GM23338 (cell line): ENCODE results near the gene MYO3B. TPM values are rescaled to one million over a fixed set of nuclear protein-coding genes. Genes with fewer than 3 reads are reported as not detected.

Experiments
- ATAC-seq: fragments of 200-7000 bp; cut with Tn5 transposase; 3 replicates; pipeline ENCODE4 v1.9.1; 2020
- DNase-seq: peaks from one replicate; pipeline ENCODE4 v3.0.0-alpha.2; 2015; ENCODE audit warnings: low spot score
- H2AFZ ChIP-seq: fragments of 200-600 bp; sonication (generic); 2 replicates; pipeline ENCODE4 v1.8.0; 2016; ENCODE audit warnings: antibody characterized with exemption, mild to moderate bottlenecking, moderate library complexity
- H3F3A ChIP-seq: fragments of 200-600 bp; sonication (generic); replicated peaks from 2 replicates; pipeline ENCODE4 v1.8.0; 2017; ENCODE audit warnings: antibody characterized with exemption, mixed run types, low read depth
- H3K27ac ChIP-seq: fragments of 200-600 bp; sonication (generic); 2 replicates; pipeline ENCODE4 v1.6.1; 2016; ENCODE audit warnings: low read depth
- H3K27me3 ChIP-seq: fragments of 200-600 bp; sonication (generic); 2 replicates; pipeline ENCODE4 v1.8.0; 2016; ENCODE audit warnings: mild to moderate bottlenecking, mixed run types, moderate library complexity; ENCODE audit not compliant: insufficient read depth
- H3K36me3 ChIP-seq: fragments of 200-600 bp; sonication (generic); 2 replicates; pipeline ENCODE4 v1.8.0; 2016; ENCODE audit warnings: mild to moderate bottlenecking; ENCODE audit not compliant: insufficient read depth
- H3K4me1 ChIP-seq: fragments of 200-600 bp; sonication (generic); 2 replicates; pipeline ENCODE4 v1.8.0; 2016; ENCODE audit warnings: mild to moderate bottlenecking, moderate library complexity; ENCODE audit not compliant: insufficient read depth
- H3K4me2 ChIP-seq: fragments of 200-600 bp; sonication (generic); 2 replicates; pipeline ENCODE4 v1.7.1; 2017; ENCODE audit warnings: mixed run types
- H3K4me3 ChIP-seq: fragments of 200-600 bp; sonication (generic); 2 replicates; pipeline ENCODE4 v1.6.1; 2016; ENCODE audit warnings: mixed run types
- H3K79me2 ChIP-seq: fragments of 200-600 bp; sonication (generic); replicated peaks from 2 replicates; pipeline ENCODE4 v1.8.0; 2017; ENCODE audit warnings: mild to moderate bottlenecking; ENCODE audit not compliant: insufficient read depth
- H3K9me2 ChIP-seq: fragments of 200-600 bp; sonication (generic); 2 replicates; pipeline ENCODE4 v1.8.0; 2017; ENCODE audit not compliant: insufficient read depth
- H4K20me1 ChIP-seq: fragments of 200-600 bp; sonication (generic); replicated peaks from 2 replicates; pipeline ENCODE4 v1.8.0; 2017; ENCODE audit warnings: mild to moderate bottlenecking; ENCODE audit not compliant: insufficient read depth
- H3K27ac Mint-ChIP-seq: 2 replicates; pipeline ENCODE4 v1.8.0; 2020; ENCODE audit warnings: inconsistent platforms, mild to moderate bottlenecking, moderate library complexity, mixed read lengths
- H3K27me3 Mint-ChIP-seq: 3 replicates; pipeline ENCODE4 v1.8.0; 2022; ENCODE audit warnings: low read depth, mild to moderate bottlenecking, moderate library complexity, mixed read lengths, inconsistent platforms; ENCODE audit not compliant: insufficient read depth, poor library complexity
- H3K36me3 Mint-ChIP-seq: 3 replicates; pipeline ENCODE4 v1.8.0; 2021; ENCODE audit warnings: low read depth, mild to moderate bottlenecking, inconsistent platforms, moderate library complexity, mixed read lengths
- H3K4me1 Mint-ChIP-seq: 3 replicates; pipeline ENCODE4 v1.8.0; 2020; ENCODE audit warnings: mild to moderate bottlenecking, inconsistent platforms, mixed read lengths
- H3K4me3 Mint-ChIP-seq: 3 replicates; pipeline ENCODE4 v1.8.0; 2021; ENCODE audit warnings: moderate library complexity, mild to moderate bottlenecking, inconsistent platforms, mixed read lengths
- H3K9me3 Mint-ChIP-seq: 3 replicates; pipeline ENCODE4 v1.8.0; 2020; ENCODE audit warnings: moderate library complexity, mild to moderate bottlenecking, inconsistent platforms, mixed read lengths
- CREB1 ChIP-seq: fragments of 250-450 bp; sonication (Bioruptor Pico); IDR thresholded peaks from 2 replicates; pipeline ENCODE4 v1.5.0; 2020; ENCODE audit warnings: low read depth, mild to moderate bottlenecking, moderate library complexity
- EZH2 ChIP-seq: fragments of 200-600 bp; sonication (generic); IDR thresholded peaks from one replicate; pipeline ENCODE4 v1.8.0; 2017; ENCODE audit warnings: antibody characterized with exemption, mild to moderate bottlenecking, low read depth; ENCODE audit not compliant: unreplicated experiment
- JUNB ChIP-seq: IDR thresholded peaks from one replicate; pipeline ENCODE4 v1.6.1; 2016; ENCODE audit warnings: antibody characterized with exemption; ENCODE audit not compliant: unreplicated experiment
- NANOG ChIP-seq: IDR thresholded peaks from 2 replicates; pipeline ENCODE4 v1.6.1; 2016; ENCODE audit warnings: antibody characterized with exemption, borderline replicate concordance
- POLR2AphosphoS5 ChIP-seq: IDR thresholded peaks from 2 replicates; pipeline ENCODE4 v1.6.1; 2016; ENCODE audit warnings: antibody characterized with exemption, low read depth
- STAT1 ChIP-seq: IDR thresholded peaks from one replicate; pipeline ENCODE4 v1.6.1; 2016; ENCODE audit warnings: antibody characterized with exemption; ENCODE audit not compliant: unreplicated experiment
- ZNF114 ChIP-seq: fragments of 250-450 bp; sonication (Bioruptor Pico); IDR thresholded peaks from 2 replicates; pipeline ENCODE4 v1.5.0; 2020; ENCODE audit warnings: mild to moderate bottlenecking, moderate library complexity
- ZNF331 ChIP-seq: fragments of 250-450 bp; sonication (Bioruptor Pico); IDR thresholded peaks from 2 replicates; pipeline ENCODE4 v1.5.0; 2020; ENCODE audit warnings: low read depth, mild to moderate bottlenecking, moderate library complexity
- polyA plus RNA-seq: library from polyadenylated mRNA; unstranded; fragments of >200 nt; fragmentation: Nextera tagmentation; extraction: Ambion mirVana; gene quantifications from 2 replicates; pipeline ENCODE4 v1.2.1, GENCODE V29; 2016
- total RNA-seq: library from RNA; depleted of rRNA; stranded (reverse); fragments of >200 nt; shearing (Covaris generic); gene quantifications from 2 replicates; pipeline ENCODE4 v1.2.3, GENCODE V29; 2014
- TF ChIP-seq, protein P1 (sequence below): IDR thresholded peaks from 2 replicates; pipeline ENCODE4 v1.6.1; 2016; ENCODE audit warnings: antibody characterized with exemption
- TF ChIP-seq, protein P2 (sequence below), 2 experiments: fragments of 200-600 bp in 1 of 2; sonication (generic) in 1 of 2; conservative IDR thresholded peaks; 2 replicates each; pipeline versions ENCODE4 v1.5.1 to v1.6.1; 2016 to 2017; ENCODE audit warnings: antibody characterized with exemption in 2 of 2, low read depth in 2 of 2, mild to moderate bottlenecking in 2 of 2, moderate library complexity in 1 of 2
- TF ChIP-seq, protein P3 (sequence below): IDR thresholded peaks from one replicate; pipeline ENCODE4 v1.6.1; 2018; ENCODE audit warnings: antibody characterized with exemption; ENCODE audit not compliant: unreplicated experiment
- TF ChIP-seq, protein P4 (sequence below): fragments of 250-450 bp; sonication (Bioruptor Pico); IDR thresholded peaks from 2 replicates; pipeline ENCODE4 v1.5.0; 2020; ENCODE audit warnings: mild to moderate bottlenecking, moderate library complexity

The MYO3B gene
- total and polyA plus RNA-seq, 2 experiments from 2014 or later = 0.42 TPM; not detected in 1

DNA sequence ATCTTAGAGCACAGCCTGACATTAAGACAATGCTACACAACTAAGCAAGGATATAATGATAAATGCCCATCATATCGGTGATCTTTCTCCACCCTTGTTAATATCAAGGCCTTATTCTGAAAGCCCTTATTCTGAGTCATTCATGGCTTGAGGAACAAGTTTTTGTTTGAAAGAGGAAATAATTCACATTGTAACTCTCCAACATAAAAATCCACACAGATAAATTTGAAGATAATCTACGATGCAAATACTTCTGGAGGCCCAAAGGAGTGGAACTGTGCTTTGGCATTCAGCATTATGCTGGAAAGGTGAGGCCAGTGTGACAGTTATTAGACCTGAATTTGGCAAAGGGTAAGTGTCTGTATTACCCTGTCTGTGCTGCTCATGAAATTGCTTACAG, 227.4 kb downstream of the MYO3B start:
- Histone ChIP-seq H3K4me1 (no peaks in the 10 kb centered on the region), H3K36me3 (no peaks in the 10 kb centered on the region), H3K27ac (no peak overlapping the region), H2AFZ (no peak overlapping the region), H3K27me3 (no peaks in the 10 kb centered on the region), H3K4me3 (no peak overlapping the region), H3K79me2 (no peaks in the 10 kb centered on the region), H3F3A (no peaks in the 10 kb centered on the region), H3K4me2 (no peak overlapping the region), H4K20me1 (no peaks in the 10 kb centered on the region), H3K9me2 (no peaks in the 10 kb centered on the region)
- TF ChIP-seq CREB1 (CRISPR knock-in tag) (no peak), STAT1 (no peak), ZNF331 (CRISPR knock-in tag) (no peak), JUNB (no peak), NANOG (no peak), ZNF114 (CRISPR knock-in tag) (no peak), EZH2 (no peak), POLR2AphosphoS5 (no peak)
- TF ChIP-seq, protein P1, sequence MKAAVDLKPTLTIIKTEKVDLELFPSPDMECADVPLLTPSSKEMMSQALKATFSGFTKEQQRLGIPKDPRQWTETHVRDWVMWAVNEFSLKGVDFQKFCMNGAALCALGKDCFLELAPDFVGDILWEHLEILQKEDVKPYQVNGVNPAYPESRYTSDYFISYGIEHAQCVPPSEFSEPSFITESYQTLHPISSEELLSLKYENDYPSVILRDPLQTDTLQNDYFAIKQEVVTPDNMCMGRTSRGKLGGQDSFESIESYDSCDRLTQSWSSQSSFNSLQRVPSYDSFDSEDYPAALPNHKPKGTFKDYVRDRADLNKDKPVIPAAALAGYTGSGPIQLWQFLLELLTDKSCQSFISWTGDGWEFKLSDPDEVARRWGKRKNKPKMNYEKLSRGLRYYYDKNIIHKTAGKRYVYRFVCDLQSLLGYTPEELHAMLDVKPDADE = no peak
- TF ChIP-seq, protein P2, sequence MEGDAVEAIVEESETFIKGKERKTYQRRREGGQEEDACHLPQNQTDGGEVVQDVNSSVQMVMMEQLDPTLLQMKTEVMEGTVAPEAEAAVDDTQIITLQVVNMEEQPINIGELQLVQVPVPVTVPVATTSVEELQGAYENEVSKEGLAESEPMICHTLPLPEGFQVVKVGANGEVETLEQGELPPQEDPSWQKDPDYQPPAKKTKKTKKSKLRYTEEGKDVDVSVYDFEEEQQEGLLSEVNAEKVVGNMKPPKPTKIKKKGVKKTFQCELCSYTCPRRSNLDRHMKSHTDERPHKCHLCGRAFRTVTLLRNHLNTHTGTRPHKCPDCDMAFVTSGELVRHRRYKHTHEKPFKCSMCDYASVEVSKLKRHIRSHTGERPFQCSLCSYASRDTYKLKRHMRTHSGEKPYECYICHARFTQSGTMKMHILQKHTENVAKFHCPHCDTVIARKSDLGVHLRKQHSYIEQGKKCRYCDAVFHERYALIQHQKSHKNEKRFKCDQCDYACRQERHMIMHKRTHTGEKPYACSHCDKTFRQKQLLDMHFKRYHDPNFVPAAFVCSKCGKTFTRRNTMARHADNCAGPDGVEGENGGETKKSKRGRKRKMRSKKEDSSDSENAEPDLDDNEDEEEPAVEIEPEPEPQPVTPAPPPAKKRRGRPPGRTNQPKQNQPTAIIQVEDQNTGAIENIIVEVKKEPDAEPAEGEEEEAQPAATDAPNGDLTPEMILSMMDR (conservative IDR thresholded peaks at IDR 0.05; ENCODE audit: low read depth in 2 of 2) = no peak
- TF ChIP-seq, protein P3, sequence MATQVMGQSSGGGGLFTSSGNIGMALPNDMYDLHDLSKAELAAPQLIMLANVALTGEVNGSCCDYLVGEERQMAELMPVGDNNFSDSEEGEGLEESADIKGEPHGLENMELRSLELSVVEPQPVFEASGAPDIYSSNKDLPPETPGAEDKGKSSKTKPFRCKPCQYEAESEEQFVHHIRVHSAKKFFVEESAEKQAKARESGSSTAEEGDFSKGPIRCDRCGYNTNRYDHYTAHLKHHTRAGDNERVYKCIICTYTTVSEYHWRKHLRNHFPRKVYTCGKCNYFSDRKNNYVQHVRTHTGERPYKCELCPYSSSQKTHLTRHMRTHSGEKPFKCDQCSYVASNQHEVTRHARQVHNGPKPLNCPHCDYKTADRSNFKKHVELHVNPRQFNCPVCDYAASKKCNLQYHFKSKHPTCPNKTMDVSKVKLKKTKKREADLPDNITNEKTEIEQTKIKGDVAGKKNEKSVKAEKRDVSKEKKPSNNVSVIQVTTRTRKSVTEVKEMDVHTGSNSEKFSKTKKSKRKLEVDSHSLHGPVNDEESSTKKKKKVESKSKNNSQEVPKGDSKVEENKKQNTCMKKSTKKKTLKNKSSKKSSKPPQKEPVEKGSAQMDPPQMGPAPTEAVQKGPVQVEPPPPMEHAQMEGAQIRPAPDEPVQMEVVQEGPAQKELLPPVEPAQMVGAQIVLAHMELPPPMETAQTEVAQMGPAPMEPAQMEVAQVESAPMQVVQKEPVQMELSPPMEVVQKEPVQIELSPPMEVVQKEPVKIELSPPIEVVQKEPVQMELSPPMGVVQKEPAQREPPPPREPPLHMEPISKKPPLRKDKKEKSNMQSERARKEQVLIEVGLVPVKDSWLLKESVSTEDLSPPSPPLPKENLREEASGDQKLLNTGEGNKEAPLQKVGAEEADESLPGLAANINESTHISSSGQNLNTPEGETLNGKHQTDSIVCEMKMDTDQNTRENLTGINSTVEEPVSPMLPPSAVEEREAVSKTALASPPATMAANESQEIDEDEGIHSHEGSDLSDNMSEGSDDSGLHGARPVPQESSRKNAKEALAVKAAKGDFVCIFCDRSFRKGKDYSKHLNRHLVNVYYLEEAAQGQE = no peak
- TF ChIP-seq, protein P4, sequence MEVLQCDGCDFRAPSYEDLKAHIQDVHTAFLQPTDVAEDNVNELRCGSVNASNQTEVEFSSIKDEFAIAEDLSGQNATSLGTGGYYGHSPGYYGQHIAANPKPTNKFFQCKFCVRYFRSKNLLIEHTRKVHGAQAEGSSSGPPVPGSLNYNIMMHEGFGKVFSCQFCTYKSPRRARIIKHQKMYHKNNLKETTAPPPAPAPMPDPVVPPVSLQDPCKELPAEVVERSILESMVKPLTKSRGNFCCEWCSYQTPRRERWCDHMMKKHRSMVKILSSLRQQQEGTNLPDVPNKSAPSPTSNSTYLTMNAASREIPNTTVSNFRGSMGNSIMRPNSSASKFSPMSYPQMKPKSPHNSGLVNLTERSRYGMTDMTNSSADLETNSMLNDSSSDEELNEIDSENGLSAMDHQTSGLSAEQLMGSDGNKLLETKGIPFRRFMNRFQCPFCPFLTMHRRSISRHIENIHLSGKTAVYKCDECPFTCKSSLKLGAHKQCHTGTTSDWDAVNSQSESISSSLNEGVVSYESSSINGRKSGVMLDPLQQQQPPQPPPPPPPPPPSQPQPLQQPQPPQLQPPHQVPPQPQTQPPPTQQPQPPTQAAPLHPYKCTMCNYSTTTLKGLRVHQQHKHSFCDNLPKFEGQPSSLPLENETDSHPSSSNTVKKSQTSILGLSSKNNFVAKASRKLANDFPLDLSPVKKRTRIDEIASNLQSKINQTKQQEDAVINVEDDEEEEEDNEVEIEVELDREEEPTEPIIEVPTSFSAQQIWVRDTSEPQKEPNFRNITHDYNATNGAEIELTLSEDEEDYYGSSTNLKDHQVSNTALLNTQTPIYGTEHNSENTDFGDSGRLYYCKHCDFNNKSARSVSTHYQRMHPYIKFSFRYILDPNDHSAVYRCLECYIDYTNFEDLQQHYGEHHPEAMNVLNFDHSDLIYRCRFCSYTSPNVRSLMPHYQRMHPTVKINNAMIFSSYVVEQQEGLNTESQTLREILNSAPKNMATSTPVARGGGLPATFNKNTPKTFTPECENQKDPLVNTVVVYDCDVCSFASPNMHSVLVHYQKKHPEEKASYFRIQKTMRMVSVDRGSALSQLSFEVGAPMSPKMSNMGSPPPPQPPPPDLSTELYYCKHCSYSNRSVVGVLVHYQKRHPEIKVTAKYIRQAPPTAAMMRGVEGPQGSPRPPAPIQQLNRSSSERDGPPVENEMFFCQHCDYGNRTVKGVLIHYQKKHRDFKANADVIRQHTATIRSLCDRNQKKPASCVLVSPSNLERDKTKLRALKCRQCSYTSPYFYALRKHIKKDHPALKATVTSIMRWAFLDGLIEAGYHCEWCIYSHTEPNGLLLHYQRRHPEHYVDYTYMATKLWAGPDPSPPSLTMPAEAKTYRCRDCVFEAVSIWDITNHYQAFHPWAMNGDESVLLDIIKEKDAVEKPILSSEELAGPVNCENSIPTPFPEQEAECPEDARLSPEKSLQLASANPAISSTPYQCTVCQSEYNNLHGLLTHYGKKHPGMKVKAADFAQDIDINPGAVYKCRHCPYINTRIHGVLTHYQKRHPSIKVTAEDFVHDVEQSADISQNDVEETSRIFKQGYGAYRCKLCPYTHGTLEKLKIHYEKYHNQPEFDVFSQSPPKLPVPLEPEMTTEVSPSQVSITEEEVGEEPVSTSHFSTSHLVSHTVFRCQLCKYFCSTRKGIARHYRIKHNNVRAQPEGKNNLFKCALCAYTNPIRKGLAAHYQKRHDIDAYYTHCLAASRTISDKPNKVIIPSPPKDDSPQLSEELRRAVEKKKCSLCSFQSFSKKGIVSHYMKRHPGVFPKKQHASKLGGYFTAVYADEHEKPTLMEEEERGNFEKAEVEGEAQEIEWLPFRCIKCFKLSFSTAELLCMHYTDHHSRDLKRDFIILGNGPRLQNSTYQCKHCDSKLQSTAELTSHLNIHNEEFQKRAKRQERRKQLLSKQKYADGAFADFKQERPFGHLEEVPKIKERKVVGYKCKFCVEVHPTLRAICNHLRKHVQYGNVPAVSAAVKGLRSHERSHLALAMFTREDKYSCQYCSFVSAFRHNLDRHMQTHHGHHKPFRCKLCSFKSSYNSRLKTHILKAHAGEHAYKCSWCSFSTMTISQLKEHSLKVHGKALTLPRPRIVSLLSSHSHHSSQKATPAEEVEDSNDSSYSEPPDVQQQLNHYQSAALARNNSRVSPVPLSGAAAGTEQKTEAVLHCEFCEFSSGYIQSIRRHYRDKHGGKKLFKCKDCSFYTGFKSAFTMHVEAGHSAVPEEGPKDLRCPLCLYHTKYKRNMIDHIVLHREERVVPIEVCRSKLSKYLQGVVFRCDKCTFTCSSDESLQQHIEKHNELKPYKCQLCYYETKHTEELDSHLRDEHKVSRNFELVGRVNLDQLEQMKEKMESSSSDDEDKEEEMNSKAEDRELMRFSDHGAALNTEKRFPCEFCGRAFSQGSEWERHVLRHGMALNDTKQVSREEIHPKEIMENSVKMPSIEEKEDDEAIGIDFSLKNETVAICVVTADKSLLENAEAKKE = no peak
- Mint-ChIP-seq H3K27me3 (peaks cover 2% of the 10 kb centered on the region), H3K4me1 (no peaks in the 10 kb centered on the region), H3K4me3 (no peak overlapping the region), H3K27ac (no peak overlapping the region), H3K9me3 (no peaks in the 10 kb centered on the region; the same call in 2 of the 3 replicates), H3K36me3 (no peaks in the 10 kb centered on the region)
- ATAC-seq = no peak
- DNase-seq = no peak
